GDM1 (cell line): Measurements from ENCODE around the gene KDM4C.
A peak's percentile ranks its signal among the peaks of the same experiment; 100 is the strongest.
"Not testable (repeated sequence)": the region's sequence is repeated elsewhere in the genome, so short reads cannot be mapped to it uniquely, and the experiment has no call there.

Source experiments
- DNase-seq: peaks from one replicate; lab custom pipeline; 2025; lab: John Stamatoyannopoulos, UW

The KDM4C gene

DNA sequence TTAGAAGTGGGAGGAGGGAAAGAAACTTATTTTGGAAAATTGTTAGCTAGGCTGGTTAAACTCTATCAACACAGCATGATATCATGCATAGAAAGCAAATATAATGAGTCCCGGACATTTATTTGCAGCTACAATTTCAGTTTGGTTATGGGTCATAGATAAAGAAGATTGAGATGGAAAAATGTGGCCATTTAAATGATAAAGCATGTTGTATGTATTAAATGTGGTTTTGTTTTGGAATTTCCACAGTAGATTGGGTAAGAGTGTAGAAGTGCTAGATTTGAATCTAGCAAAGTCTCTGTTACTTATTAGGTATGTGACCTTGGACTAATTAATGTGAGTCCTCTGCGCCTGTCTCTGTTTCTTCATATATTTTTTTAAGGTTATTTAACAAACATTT is 217.4 kb downstream of the KDM4C start:
- DNase-seq = no peak

DNA sequence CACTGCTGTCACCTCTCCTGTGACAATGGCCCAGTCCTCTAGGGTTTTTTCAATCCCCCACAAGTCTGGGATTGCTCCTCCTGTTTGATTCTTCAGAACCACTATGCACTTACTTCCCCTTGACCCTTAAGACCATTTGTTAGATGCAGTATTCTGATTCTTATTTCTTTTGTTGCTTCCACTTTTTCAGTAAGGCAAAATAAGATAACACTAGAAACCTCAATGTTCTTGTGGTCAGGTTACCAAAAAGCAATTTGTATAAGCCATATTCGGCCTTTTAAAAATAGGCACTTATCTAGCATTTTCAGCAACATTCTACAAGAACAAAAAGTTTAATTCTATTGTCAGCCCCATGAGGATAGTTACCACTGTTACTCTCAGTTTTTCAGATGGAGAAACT is 220.0 kb downstream of the KDM4C start:
- DNase-seq = no peak

DNA sequence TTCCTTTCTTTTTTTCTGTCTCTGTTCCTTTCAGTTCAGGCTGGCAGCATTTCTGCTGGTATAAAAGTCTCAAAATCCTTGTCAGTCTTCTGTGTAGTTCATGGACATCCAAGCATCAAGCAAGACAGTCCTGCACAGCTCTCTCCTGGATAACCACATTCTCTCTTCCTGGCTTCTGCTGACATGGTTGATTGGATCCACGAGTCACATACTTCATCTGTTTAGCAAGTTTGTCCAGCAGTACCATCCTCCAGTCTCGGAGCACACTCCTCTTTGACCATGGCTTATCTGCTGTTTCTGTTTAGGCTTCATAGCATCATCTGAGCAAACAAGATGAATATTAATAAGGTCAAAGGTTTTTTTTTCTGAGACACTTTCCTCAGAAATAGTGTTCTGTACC is 220.8 kb downstream of the KDM4C start:
- no peak for DNase-seq

DNA sequence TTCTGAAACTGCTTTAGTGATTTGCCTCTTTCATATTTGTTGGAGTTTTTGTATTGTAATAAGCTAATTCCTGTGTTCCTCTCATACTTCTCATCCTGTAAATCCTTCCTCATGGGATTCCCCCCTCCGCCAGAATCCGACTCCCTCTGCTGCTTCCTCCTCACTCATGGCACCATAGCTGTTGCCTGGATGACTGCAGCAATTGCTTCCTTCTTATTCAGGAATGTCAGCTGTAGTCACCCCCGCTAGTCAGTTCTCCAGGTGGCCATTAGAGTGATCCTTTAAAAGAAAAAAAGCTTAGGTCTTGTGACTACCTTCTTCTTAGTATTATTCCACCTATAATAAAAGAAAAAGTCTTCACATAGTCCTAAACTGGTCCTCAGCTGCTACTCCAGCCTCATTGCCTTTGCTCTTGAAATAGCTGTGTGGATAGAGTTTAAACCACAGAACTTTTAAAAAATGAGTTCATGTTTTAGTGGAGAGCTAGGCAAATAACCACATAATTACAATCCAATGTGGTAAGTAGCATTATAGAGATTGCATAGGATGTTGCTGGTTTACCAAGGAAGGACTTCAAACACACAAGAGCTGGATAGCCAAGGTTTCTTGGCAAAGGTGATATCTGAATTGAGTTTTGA is 227.3 kb downstream of the KDM4C start:
- DNase-seq = no peak

DNA sequence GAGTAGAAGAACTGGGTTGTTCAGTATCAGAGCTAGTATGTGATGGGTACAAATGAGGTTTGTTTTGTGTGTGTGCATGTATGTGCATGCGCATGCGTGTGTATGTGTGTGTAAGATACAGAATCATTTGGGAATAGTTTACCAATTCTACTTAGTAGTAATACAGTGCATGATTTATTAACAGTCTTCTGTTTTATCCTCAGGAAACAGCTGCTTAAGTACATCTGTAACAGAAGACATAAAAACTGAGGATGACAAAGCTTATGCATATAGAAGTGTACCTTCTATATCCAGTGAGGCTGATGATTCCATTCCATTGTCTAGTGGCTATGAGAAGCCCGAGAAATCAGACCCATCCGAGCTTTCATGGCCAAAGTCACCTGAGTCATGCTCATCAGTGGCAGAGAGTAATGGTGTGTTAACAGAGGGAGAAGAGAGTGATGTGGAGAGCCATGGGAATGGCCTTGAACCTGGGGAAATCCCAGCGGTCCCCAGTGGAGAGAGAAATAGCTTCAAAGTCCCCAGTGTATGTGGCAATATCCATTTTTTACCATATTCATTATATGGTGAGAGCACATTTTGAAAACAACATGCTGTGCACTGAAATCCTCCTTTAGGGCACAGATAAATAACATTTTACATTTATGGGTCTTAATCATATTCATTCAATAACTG is 228.5 kb downstream of the KDM4C start:
- DNase-seq = no peak

DNA sequence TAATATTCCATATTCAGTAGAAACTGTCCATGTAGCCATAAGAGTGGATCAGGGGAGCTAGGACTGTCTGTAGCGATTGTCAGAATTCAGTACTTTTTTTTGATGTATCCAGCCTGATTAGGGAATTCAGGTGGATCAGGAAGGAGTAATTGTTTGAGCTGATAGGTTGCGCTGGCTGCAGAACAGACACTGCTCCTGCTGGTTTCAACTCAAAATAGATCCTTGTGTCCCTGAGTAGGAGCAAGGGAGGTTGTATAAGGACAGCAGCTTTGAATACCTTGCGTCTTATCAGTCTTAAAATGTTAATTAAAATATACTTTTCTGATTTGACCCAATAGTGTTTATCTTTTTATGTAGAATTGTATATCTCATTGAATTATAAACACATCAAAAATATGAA is 229.6 kb downstream of the KDM4C start:
- DNase-seq = no peak

DNA sequence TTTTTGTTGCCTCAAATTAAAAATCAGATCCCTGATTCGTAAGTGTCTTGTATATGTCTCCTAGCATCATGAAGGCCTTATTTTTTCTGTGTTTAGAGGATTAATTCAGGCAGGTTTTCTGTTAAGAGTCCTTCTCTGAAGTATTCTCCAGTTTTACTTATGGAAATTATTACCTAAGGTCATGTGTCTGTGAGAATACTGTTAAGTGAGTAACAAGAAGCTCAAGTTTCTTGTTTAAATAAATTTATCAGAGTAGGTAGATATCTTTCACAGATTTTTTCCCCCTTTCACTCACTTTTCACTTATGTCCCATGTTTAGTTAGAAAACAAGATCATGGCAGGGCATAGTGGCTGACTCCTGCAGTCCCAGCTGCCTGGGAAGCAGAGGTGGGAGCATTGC is 233.6 kb downstream of the KDM4C start:
- no peak for DNase-seq

DNA sequence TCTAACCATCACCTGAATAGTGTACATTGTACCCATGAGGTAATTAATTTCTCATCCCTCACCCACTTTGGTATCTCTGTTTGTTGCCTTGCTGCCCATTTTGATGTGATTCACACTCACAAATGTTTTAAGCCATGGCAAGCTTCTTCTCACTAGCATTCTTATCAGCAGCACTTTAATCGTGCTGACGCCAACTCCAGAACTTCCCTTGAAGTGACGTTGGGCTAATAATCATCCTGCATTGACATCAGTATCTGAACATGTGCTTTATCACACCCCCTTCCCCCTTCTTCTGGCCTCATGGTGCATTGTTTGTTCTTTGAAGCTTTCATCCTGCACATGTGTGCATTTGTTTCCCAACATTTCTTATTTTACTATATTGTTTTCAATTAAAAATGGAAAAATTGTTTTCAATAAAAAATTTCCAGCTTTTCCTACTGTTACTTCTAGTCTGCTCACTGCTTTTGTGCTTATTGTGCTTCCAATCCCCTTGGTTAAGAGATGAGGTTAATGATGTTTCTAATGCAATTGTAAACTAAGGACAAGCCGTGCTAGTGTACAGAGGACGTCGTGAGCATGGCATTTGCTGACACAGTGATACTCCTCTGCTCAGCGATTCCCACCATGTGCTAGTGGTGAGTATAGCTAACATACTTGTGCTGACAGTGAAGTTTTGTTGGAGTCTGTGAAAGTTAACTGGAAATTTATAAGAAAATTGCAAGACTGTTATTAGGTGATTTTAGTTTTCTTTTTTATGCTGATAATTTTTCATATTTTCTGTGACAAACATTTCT is 238.5 kb downstream of the KDM4C start:
- no peak for DNase-seq

DNA sequence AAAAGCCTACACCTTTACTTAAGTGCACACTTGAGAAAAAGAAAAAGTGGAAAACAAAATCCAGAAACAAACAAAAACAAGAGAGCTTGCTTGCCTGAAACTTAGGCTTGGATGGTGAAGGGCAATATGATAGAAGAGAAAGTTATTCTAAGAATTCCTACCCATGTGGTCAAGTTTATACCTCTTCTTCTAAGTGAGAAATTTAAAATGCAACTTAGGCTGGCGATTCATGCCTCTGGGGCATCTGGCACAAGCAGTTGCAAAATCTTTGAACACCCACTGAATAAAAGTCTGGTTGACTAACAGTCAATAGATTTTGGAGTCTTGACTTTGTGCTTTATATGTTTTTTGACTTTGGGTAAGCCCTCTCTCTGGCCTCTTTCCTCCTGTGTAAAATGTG is 239.6 kb downstream of the KDM4C start:
- DNase-seq = no peak

DNA sequence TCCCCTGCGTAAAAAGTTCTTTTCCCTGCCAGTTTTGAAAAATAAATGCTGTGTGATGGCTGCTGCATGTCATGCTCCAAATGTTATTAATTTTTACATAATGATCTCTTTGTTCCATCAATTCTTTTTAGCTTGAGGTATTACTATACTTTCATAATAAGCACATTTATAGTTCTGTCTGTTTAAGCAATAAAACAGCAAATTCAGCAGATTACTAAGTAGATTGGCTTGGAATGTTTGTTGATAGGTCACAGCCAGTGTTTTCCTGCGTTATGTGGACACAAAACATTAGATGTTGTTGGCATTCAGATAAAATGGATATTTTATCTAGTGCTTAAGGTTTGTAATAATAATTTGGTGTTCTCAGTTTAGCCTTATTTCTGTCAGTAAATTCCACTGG is 242.0 kb downstream of the KDM4C start:
- DNase-seq = no peak

DNA sequence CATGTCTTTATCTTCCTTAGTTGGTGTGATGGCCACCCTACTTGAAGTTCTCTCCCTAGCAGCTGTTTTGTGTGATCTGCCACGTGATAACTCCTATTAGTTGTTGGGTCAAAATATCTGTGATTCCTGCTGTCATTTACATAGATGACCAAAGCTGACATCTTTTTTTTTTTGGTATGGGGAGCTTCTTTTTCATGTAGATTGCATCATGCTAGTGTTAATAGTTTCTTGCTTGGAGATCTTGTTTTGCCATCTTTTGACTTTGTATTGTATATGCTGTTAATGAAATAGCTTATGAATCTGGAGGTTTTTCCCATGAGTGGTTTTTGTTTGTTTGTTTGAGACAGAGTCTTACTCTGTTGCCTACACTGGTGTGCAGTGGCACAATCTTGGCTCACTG is 243.8 kb downstream of the KDM4C start:
- DNase-seq = no peak

DNA sequence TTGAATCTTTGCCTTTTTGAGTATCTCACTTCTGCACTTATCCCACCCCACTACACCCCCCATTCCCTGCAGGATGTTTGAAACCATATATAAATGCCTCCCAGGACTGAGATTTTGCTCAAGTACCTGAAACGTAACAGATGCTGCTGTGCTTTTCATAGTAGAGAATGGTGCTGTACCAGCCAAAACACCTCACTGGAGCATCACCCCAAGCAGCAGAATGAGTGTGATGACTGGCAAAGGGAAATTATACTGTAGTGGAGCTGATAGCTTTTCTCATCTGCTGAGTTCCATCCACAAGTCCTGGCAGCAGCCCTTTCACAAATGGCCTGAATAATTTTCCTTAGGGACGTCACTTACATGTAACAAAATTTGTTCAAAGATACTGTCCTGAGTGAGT is 246.1 kb downstream of the KDM4C start:
- DNase-seq = no peak

DNA sequence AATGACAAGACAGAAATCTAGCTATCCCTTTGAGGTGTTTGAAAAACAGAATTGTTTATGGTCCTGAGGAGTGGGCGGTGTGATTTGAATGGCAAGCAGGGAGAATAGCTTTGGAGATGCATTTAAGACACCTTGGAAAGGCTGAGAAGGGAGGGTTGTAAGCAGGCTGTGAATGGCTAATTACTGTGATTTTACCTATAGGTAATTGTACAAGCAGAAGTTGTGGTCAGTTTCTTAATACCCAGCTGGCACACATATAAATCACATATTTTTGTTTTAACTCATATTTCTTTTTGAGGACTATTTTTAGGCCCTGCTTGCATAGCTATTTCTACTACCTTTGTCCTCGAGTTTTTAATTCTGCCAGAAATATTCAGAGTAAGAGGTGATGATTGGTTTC is 248.6 kb downstream of the KDM4C start:
- no peak for DNase-seq

DNA sequence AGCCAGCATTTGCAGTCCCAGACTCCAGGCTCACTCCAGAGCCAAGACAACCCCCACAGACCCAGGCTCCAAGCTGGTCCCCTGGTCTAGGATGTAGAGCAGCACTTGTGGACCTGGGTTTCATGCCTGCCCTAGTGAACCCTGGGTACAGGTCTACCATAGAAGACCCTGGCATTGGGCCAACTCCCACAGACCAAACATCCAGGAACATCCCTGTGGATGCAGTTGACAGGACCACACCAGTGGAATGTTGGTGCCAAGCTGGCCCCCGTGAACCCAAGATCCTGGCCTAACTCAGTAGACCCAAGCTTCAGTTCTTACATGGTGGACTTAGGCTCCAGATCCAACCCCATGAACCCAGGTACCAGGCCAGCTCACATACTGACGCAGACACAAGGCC is 250.6 kb downstream of the KDM4C start:
- DNase-seq = no peak

DNA sequence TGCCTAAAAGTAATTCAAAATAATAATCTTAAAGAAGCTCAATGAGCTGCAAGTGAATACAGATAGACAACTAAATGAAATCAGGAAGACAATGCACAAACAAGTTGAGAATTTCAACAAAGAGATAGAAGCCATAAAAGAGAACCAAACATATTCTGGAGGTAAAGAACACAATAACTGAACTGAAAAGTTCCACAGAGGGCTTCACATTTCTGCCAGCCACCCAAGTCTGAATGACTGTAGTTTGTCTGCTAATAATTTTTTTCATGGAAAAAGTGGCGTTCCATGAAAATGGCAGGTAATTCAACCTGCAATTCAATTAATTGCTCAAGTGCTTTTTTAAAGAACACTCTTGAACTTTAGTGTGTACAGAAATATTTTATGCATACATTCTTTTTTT is 251.3 kb downstream of the KDM4C start:
- no peak for DNase-seq

DNA sequence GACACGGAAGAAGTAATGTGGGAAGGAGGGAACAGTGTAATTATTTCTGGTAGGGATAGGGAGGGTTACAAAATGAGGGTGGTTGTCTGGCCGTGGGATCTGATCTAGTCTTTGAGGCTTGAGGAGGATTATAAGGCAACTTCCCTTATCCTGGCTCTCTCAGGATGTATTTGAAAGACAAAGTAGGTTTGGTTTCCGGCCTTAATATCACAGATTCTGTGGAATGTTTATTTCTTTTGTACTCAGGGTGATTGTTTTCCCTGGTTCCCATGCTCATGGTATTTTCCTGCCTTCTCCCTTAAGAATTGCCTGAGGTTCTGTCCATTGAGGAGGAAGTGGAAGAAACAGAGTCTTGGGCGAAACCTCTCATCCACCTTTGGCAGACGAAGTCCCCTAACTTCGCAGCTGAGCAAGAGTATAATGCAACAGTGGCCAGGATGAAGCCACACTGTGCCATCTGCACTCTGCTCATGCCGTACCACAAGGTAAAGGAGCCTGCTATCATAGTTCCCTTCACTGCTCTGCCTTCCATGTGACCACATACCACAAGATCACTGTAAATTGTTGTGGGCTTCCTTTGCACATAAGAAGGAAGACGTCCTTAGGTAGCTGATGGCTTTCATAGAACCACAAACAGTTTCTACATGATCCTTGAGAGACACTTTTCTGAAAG is 253.8 kb downstream of the KDM4C start:
- peak; percentile 48 for DNase-seq

DNA sequence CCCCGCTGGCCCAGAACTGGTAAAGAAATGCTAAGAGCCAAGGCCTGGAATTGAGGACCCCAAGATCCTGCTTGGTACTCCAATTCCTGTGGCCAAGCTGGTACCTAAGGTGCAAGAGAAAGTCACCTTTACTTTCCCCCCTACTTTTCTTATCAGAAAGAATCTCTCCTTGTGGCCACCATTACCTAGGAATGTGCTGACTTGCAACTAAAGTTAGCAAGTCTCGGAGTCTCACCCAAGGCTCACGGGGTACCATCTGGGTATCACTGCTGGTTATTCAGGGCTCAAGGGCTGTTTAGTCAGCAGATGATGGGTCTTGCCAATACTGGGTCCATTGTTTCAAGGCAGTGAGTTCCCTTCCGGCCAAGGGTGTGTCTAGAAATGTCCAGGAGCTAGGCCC is 270.2 kb downstream of the KDM4C start:
- no peak for DNase-seq

DNA sequence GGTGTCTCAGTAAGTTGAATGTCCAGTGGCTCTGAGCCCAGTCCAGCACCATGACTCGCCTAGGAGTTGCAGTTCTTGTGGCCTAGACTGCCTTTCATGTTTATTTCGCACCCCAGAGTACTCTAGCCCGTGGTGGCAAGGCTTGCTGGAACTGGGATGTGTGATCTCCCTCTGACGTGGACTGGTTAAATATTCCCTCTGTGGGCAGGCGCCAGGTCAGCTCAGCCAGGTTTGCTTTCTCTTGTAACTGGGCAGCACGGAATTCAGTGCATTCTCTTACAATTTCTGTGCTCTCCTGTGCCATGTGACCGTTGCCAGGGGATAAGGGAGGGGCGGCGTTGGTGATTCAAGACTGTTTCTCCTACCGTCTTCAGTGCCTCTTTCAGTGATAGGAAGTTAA is 270.8 kb downstream of the KDM4C start:
- DNase-seq = no peak

DNA sequence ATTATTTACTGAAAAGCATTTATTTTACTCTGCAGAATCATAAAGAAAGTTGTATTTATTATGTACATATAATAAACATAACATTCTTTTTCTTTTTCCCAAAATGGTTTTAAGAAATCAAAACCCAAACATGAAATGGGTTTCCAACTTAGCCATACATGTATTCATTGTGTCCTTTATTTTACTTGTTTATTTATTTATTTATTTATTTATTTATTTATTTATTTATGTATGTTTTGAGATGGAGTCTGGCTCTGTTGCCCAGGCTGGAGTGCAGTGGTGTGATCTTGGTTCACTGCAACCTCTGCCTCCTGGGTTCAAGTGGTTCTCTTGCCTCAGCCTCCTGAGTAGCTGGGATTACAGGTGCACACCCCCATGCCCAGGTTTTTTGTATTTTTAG is 273.2 kb downstream of the KDM4C start:
- DNase-seq = not testable (repeated sequence)

DNA sequence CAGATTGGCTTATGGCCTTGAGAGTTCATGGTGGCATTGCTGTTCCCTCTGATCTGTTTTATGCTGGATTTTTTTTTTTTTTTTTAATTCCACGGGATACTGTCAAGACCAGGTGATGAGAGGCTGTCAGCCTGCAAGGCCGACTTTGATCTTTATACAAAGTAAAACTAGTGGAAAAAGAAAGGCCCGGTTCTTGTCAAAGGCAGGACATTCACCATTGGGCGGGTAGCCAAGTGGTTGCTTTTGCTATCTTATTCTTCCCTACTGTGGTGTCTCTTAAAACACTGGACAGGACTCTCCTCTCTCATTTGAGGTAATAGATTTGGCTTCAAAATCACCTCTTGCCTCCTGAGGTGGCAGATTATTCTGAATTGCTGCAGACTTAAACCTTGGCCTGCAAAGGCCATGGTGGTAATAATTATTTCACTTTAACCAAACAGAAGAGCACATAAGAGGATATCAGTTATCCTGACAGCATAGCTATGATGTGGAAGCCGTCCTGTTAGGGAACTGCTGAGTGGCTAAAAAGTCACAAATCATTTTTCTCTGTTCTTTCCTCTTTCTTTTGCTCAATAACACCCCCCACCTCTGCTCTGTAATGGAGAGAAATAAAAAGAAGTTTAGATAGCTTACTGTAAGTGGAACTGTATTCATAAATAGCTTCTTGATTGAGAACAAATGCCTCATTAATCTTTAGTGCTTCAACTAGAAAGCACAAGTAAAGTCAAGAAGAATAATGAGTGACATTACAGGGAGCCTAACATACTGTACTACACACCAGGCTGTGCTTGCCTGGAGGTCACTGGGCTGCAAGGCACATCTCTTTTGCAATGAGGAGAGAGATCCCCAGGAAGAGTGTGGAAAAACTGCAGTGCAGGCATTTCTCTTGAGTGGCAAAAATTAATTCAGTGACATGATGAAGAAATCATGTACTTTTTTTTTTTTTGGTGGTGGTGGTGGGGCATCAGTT is 275.6 kb downstream of the KDM4C start:
- no peak for DNase-seq

DNA sequence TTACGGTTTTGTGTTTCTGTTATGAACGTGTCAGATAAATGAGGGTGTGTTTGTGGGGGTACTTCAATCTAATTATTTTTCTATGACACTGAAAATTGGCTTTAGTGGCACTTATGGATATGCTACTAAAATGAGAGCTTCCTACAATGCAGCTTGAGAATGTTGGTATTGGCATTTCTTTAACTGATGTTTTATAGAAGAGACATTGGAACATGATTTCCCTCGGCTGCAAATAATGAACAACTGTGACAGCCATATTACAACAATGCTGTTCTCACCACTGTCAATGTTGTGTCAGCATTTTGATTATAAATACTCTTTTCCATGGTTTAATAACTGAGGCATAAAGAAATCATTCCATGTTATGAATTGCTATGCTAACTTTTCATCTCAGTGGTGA is 279.4 kb downstream of the KDM4C start:
- DNase-seq = no peak

DNA sequence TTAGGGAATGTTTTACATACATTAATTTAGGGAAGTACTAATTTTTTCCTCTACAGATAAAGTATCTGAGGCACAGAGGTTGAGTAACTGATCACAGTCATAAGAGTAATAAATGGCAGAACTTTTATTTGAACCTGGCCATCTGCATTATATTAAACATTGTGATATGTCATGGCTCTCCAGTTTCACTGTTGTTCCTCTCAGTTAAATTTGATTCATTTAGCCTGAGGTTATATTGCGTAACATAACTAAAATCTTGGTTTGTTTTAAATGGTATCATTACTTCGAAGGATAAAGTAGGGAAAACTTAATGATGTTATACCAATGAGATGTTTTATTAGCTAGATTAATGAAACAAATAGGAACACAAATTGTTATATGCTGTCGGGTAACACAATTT is 284.4 kb downstream of the KDM4C start:
- DNase-seq = no peak
